Neural crest cell (in vitro differentiated cells): ENCODE data around the gene TINCR. TPM values are rescaled to one million over a fixed set of nuclear protein-coding genes. Genes with fewer than 3 reads are reported as not detected.

Source experiments
- DNase-seq: peaks from one replicate; pipeline ENCODE4 v3.0.0; 2021; ENCODE audit warnings: low read depth, mixed read lengths, low spot score
- H3K27ac Mint-ChIP-seq: one replicate; pipeline ENCODE4 v1.8.0; 2021; ENCODE audit warnings: mild to moderate bottlenecking, mixed read lengths; ENCODE audit not compliant: unreplicated experiment
- H3K27me3 Mint-ChIP-seq: 2 replicates; pipeline ENCODE4 v1.8.0; 2021; ENCODE audit warnings: low read depth, mild to moderate bottlenecking, mixed read lengths
- H3K36me3 Mint-ChIP-seq: 2 replicates; pipeline ENCODE4 v1.8.0; 2021; ENCODE audit warnings: low read depth, mild to moderate bottlenecking, mixed read lengths
- H3K4me1 Mint-ChIP-seq: 2 replicates; pipeline ENCODE4 v1.8.0; 2021; ENCODE audit warnings: mixed read lengths
- H3K4me3 Mint-ChIP-seq: one replicate; pipeline ENCODE4 v1.8.0; 2021; ENCODE audit warnings: mild to moderate bottlenecking, mixed read lengths
- H3K9me3 Mint-ChIP-seq: 2 replicates; pipeline ENCODE4 v1.8.0; 2021; ENCODE audit warnings: mixed read lengths
- total RNA-seq: library from RNA; stranded (reverse); gene quantifications from 2 replicates; pipeline ENCODE4 v1.2.1, GENCODE V29; 2021
- TF ChIP-seq, protein P1 (sequence below): fragments of 200-600 bp; sonication (generic); conservative IDR thresholded peaks from 2 replicates; pipeline ENCODE4 v1.5.0; 2021; ENCODE audit warnings: antibody characterized with exemption, mild to moderate bottlenecking

TINCR gene
- total RNA-seq, 1 donor from 2014 or later = 0.37 TPM

DNA sequence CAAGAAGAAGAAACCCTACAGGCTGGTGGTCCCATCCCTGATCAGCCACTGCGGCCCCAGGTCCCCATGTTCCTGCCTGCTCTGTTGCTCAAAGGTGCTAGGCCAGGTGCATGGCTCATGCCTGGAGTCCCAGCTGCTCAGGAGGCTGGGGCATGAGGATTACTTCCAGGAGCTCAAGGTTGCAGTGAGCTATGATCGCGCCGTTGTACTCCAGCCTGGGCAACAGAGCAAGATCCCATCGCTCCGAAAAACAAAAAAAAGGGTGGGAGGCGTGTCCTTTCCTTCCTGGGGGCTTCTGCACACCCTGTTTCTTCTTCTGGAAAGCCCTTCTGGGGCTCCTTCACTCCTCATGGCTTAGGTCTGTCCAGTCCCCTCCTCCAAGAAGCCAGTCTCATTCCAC is 11.9 kb upstream of the TINCR start:
- Mint-ChIP-seq H3K4me3 (no peak overlapping the region), H3K4me1 (peaks cover 10% of the 10 kb centered on the region), H3K27me3 (no peaks in the 10 kb centered on the region), H3K36me3 (no peaks in the 10 kb centered on the region), H3K27ac (peak overlapping the region; percentile 78), H3K9me3 (no peaks in the 10 kb centered on the region)
- no peak for DNase-seq
- TF ChIP-seq, protein P1, sequence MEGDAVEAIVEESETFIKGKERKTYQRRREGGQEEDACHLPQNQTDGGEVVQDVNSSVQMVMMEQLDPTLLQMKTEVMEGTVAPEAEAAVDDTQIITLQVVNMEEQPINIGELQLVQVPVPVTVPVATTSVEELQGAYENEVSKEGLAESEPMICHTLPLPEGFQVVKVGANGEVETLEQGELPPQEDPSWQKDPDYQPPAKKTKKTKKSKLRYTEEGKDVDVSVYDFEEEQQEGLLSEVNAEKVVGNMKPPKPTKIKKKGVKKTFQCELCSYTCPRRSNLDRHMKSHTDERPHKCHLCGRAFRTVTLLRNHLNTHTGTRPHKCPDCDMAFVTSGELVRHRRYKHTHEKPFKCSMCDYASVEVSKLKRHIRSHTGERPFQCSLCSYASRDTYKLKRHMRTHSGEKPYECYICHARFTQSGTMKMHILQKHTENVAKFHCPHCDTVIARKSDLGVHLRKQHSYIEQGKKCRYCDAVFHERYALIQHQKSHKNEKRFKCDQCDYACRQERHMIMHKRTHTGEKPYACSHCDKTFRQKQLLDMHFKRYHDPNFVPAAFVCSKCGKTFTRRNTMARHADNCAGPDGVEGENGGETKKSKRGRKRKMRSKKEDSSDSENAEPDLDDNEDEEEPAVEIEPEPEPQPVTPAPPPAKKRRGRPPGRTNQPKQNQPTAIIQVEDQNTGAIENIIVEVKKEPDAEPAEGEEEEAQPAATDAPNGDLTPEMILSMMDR = no peak

DNA sequence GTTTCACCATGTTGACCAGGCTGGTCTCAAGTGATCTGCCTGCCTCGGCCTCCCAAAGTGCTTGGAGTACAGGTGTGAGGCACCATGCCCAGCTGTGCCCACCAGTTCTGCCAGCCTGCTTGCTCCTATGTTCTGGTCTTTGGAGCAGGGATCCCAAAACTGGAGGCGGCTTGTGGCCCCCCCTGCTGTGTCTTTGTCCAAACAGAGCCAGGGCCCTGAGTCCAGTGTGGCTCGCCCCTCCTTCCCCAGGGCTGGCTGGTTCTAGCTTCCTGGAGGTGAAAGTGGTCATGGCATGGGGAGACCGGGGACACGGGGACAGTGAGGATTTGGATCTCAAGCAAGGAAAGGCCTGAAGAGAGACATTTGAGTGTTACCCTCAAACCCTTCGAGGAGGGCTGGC is 11.5 kb upstream of the TINCR start:
- H3K4me3 Mint-ChIP-seq = no peak overlapping the region
- TF ChIP-seq, protein P1 = no peak
- no peaks in the 10 kb centered on the region for H3K36me3 Mint-ChIP-seq
- H3K4me1 Mint-ChIP-seq = peaks cover 10% of the 10 kb centered on the region
- no peak for DNase-seq
- no peaks in the 10 kb centered on the region for H3K9me3 Mint-ChIP-seq
- H3K27ac Mint-ChIP-seq = no peak overlapping the region
- H3K27me3 Mint-ChIP-seq = no peaks in the 10 kb centered on the region

DNA sequence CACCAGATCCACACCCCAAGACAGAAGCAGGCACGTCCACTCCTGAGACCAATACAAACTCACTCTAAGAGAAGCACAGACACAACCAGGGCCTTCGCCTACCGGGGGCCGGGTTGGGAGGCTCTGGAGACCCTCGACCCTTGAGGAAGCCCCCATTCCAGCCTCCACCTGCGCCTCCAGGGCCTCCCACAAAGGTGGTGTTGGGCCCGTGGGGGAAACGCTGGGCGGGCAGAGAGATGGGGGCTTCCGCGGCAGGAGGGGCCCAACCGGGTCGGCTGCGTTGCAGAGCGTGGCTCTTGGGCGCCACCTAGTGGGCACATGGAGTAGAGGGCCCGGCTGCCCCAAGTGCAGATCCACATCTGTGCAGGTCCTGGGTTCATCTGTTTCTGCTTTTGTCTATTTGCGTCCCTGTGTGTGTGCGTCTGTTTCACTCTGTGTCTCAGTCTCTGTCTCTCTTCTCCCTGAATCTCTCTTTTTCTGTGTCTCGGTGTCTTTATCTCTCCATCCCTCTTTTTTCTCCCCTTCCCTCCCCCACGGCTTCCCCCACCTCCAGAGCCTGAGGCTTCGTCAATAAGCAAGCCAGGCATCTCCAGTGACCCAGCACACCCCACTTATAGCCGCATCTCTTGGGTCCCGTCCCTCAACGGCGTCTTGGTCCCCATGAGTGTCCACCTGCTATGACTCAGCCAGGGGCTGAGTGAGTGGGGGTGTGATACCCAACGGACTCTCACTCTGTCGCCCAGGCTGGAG is 10.5 kb upstream of the TINCR start:
- peak; percentile 87 for DNase-seq
- Mint-ChIP-seq H3K27me3 (no peaks in the 10 kb centered on the region), H3K4me3 (peak overlapping the region; percentile 0), H3K4me1 (peaks cover 10% of the 10 kb centered on the region), H3K9me3 (no peaks in the 10 kb centered on the region), H3K27ac (peak overlapping the region; percentile 67), H3K36me3 (no peaks in the 10 kb centered on the region)
- TF ChIP-seq, protein P1 = peak; percentile 100

DNA sequence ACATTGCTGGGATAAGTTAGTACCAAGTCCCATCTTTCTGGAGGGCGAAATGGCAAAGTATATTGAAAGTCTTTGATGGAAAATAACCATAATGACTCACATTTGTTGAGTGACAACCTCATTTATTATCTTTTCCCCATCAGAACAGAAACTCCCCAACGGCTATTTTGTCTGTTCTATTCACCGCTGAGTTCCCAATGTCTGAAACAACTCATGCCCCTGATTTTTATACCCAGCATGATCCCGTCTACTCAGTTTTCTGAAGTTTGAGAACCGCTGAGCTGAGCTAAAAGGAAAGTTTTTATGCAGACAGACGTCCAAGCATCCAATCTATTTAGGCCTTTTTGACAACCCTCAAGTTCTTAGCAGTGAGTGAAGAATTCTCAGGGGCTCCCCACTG is 7.8 kb upstream of the TINCR start:
- Mint-ChIP-seq H3K9me3 (peaks cover 3% of the 10 kb centered on the region), H3K4me1 (peaks cover 14% of the 10 kb centered on the region), H3K27ac (no peak overlapping the region), H3K36me3 (no peaks in the 10 kb centered on the region), H3K4me3 (no peak overlapping the region), H3K27me3 (peaks cover 4% of the 10 kb centered on the region)
- TF ChIP-seq, protein P1 = no peak
- DNase-seq = no peak

DNA sequence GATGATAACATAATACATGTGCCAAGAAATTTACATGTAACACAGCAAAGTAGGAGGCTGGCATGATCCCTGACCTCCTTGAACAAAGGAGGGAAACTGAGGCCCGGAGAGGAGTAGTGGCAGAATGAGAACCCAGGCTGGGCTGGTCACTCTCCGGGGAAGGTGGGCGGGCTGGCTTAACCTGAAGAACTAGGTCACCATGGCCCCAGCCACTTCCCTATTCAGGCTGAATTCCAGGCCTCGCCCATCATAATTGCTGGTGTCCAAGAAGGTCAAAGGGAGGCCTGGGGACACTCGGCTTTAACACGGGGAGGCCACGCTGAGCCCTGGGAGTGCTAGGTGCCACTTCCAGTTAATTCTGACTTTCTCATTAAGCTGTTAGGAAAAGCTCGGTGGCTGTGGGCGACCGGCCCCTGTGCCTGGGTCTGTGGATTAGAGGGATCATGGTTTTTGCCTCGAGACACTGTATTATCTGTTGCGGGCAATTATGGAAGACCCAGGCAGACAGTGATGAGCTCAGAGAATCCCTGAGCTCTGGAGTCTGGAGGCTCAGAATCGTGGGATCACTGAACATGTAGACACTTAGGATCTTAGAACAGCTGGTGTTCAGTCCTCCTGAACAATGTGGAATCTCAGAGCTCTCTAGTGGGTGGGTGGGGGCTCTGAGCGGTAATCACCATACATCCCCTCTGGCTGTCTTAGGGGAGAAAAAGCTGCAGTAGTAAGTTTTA is 5.0 kb upstream of the TINCR start:
- Mint-ChIP-seq H3K36me3 (no peaks in the 10 kb centered on the region), H3K9me3 (peaks cover 3% of the 10 kb centered on the region), H3K27ac (no peak overlapping the region), H3K4me1 (peaks cover 6% of the 10 kb centered on the region), H3K4me3 (peak overlapping the region; percentile 10), H3K27me3 (peaks cover 23% of the 10 kb centered on the region)
- DNase-seq = no peak
- TF ChIP-seq, protein P1 = no peak
